SK-N-MC (cell line): Measurements from ENCODE around the gene TRIML1.

Experiments
- DNase-seq: peaks from one replicate; pipeline ENCODE4 v3.0.0-alpha.2; 2011; ENCODE audit warnings: low read depth, low spot score
- H3K27ac ChIP-seq: fragments of 200-600 bp; sonication (generic); 2 replicates; pipeline ENCODE4 v1.5.1; 2016; ENCODE audit warnings: mixed run types
- H3K36me3 ChIP-seq: fragments of 200-600 bp; sonication (generic); 2 replicates; pipeline ENCODE4 v1.6.1; 2017; ENCODE audit warnings: antibody characterized with exemption, low read length, mixed read lengths; ENCODE audit not compliant: insufficient read depth
- H3K4me3 ChIP-seq: fragments of 200-600 bp; sonication (generic); 2 replicates; pipeline ENCODE4 v1.5.1; 2016
- H3K9ac ChIP-seq: fragments of 200-600 bp; sonication (generic); 2 replicates; pipeline ENCODE4 v1.8.0; 2017; ENCODE audit warnings: mixed run types, mixed read lengths; ENCODE audit not compliant: insufficient read length
- H3K9me3 ChIP-seq: fragments of 200-600 bp; sonication (generic); 2 replicates; pipeline ENCODE4 v1.6.1; 2017; ENCODE audit warnings: low read depth, mild to moderate bottlenecking, antibody characterized with exemption, low read length, moderate library complexity, mixed read lengths
- EZH2 ChIP-seq: fragments of 200-600 bp; sonication (generic); IDR thresholded peaks from one replicate; pipeline ENCODE4 v1.6.1; 2017; ENCODE audit warnings: antibody characterized with exemption
- FOXP2 ChIP-seq: optimal IDR thresholded peaks from 2 replicates; pipeline ENCODE3; 2011; ENCODE audit warnings: mild to moderate bottlenecking, moderate library complexity; ENCODE audit not compliant: insufficient read depth; ENCODE audit errors: extremely low read length, control extremely low read depth
- POLR2AphosphoS5 ChIP-seq: IDR thresholded peaks from 2 replicates; pipeline ENCODE4 v1.6.1; 2012; ENCODE audit warnings: mild to moderate bottlenecking, low read depth, low read length, borderline replicate concordance

The TRIML1 gene

GRCh38 chr4:188111955-188112354 is 27.3 kb upstream of the TRIML1 start:
- Histone ChIP-seq H3K36me3 (no peaks in the 10 kb centered on the region), H3K27ac (no peak overlapping the region), H3K9me3 (no peaks in the 10 kb centered on the region), H3K9ac (no peak overlapping the region), H3K4me3 (no peak overlapping the region)
- no peak for DNase-seq
- TF ChIP-seq POLR2AphosphoS5 (no peak), EZH2 (no peak), FOXP2 (no peak)

GRCh38 chr4:188113156-188113555 is 26.1 kb upstream of the TRIML1 start:
- TF ChIP-seq POLR2AphosphoS5 (no peak), EZH2 (no peak), FOXP2 (no peak)
- Histone ChIP-seq H3K36me3 (no peaks in the 10 kb centered on the region), H3K9ac (no peak overlapping the region), H3K4me3 (no peak overlapping the region), H3K9me3 (no peaks in the 10 kb centered on the region), H3K27ac (no peak overlapping the region)
- DNase-seq = no peak

GRCh38 chr4:188117631-188118324 is 21.5 kb upstream of the TRIML1 start:
- DNase-seq = no peak
- Histone ChIP-seq H3K27ac (no peak overlapping the region), H3K9me3 (no peaks in the 10 kb centered on the region), H3K4me3 (no peak overlapping the region), H3K36me3 (no peaks in the 10 kb centered on the region), H3K9ac (no peak overlapping the region)
- no peak for TF ChIP-seq EZH2
- no peak for TF ChIP-seq FOXP2
- no peak for TF ChIP-seq POLR2AphosphoS5

DNA sequence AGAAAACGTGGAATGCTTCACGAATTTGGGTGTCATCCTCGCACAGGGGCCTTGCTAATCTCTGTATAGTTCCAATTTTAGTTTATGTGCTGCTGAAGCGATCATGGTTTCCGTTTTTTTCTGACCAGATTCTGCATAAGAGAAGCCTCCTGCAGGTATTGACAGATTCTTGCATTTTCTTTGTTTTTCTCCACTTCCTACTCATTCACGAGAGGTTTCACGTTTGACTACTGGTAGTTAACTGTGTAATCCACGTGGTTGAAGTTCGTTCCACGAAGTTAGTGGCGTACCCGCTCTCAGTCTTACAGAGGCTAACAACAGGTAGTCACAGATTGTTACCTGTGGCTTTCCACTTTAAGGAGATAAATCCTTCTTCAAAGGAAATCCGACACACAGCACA is 17.7 kb upstream of the TRIML1 start:
- Histone ChIP-seq H3K9me3 (no peaks in the 10 kb centered on the region), H3K9ac (no peak overlapping the region), H3K36me3 (no peaks in the 10 kb centered on the region), H3K27ac (no peak overlapping the region), H3K4me3 (no peak overlapping the region)
- DNase-seq = no peak
- TF ChIP-seq POLR2AphosphoS5 = no peak
- no peak for TF ChIP-seq EZH2
- TF ChIP-seq FOXP2 = no peak

DNA sequence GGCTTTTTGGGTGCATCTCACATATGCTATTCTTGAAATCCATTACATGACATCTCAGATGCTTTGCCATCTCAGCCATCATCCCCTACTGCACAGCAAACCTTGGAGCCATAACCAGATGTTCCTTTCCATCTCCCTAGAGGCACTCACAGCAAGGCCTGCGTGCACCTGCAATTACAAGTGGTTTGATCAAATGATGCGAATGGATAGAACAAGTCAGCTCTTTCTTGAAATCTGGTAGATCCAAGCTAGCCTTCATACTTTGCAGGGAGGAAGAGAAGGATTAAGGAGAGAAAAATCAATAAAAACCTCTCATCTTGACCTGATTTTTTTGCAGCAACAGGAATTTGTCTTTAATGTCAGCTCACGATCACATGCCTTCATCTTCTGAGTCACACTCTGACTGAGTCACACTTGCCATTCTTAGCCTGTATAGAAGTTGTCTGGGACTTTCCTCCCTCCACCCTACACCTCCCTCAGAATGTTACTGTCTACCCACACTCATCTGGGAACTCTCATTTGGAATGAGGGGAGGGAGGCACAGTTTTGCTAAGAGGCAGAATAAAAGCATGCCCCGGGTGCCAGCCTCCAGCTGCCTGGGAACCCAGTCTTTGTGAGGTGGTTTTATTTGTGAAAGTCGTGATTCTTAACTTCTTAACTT is 11.9 kb upstream of the TRIML1 start:
- H3K9ac ChIP-seq = no peak overlapping the region

GRCh38 chr4:188130355-188130754 is 8.9 kb upstream of the TRIML1 start:
- no peaks in the 10 kb centered on the region for H3K9me3 ChIP-seq
- H3K9ac ChIP-seq = no peak overlapping the region
- no peak for TF ChIP-seq POLR2AphosphoS5
- TF ChIP-seq FOXP2 = no peak
- TF ChIP-seq EZH2 = no peak
- no peak overlapping the region for H3K27ac ChIP-seq
- no peaks in the 10 kb centered on the region for H3K36me3 ChIP-seq
- H3K4me3 ChIP-seq = no peak overlapping the region
- no peak for DNase-seq

More for the DNA sequence above, 11.9 kb upstream of the TRIML1 start:
- no peak for DNase-seq
- Histone ChIP-seq H3K4me3 (no peak overlapping the region), H3K36me3 (no peaks in the 10 kb centered on the region), H3K27ac (no peak overlapping the region), H3K9me3 (no peaks in the 10 kb centered on the region)
- TF ChIP-seq FOXP2 = no peak
- no peak for TF ChIP-seq EZH2
- no peak for TF ChIP-seq POLR2AphosphoS5

DNA sequence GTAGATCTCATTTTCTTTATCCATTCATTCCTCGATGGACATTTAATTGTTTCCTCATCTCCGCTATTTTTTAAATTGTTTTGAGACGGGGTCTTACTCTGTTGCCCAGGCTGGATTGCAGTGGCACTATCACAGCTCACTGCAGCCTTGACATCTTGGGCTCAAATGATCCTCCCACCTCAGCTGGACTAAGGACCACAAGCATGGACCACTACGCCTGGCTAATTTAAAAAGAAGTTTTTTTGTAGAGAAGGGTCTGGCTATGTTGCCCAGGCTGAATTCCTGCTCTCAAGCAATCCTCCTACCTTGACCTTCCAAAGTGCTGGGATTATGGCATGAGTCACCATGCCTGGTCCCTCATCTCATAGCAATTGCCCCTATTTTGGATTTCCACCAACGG is 7.0 kb upstream of the TRIML1 start:
- Histone ChIP-seq H3K36me3 (no peaks in the 10 kb centered on the region), H3K9me3 (no peaks in the 10 kb centered on the region), H3K27ac (no peak overlapping the region), H3K4me3 (no peak overlapping the region), H3K9ac (no peak overlapping the region)
- TF ChIP-seq FOXP2 = no peak
- no peak for TF ChIP-seq EZH2
- no peak for TF ChIP-seq POLR2AphosphoS5
- no peak for DNase-seq

DNA sequence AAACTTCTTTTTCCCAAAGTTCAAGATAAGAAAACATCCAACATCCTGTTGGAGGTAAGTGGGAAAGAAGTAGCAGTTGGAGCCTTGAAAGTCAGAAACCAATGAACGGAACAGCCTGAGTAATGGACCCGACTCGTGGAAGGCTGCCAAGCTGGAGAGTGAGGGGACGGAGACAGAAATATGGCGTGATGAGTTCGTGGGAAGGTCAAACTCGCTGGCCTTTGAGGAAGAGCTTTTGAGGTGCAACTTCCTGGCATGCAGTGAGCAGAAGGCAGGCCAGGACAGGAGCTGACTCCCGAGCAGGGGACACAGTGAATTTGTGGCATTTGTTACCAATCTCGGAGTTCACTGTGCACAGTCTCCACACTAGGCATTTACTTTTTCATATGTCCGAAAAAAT is 1.0 kb upstream of the TRIML1 start:
- TF ChIP-seq EZH2 = no peak
- H3K4me3 ChIP-seq = no peak overlapping the region
- no peak overlapping the region for H3K9ac ChIP-seq
- H3K27ac ChIP-seq = no peak overlapping the region
- DNase-seq = no peak
- no peaks in the 10 kb centered on the region for H3K36me3 ChIP-seq
- H3K9me3 ChIP-seq = no peaks in the 10 kb centered on the region

- H3K9ac ChIP-seq = no peak overlapping the region
- TF ChIP-seq POLR2AphosphoS5 (no peak), FOXP2 (no peak), EZH2 (no peak)
- no peaks in the 10 kb centered on the region for H3K36me3 ChIP-seq
- H3K4me3 ChIP-seq = no peak overlapping the region
- H3K9me3 ChIP-seq = no peaks in the 10 kb centered on the region
- H3K27ac ChIP-seq = no peak overlapping the region
- DNase-seq = no peak
Observed at GRCh38 chr4:188139671-188140070, 430 bp downstream of the TRIML1 start.
